T-helper 1 cell treated with Interleukin-12 subunit alpha and Interleukin-12 subunit beta and Interleukin-4 antibody, amounts not matched to agents 30 ng/mL and 1 ng/mL, for 36 hours (primary cell): Measurements from ENCODE around the gene OR2K2. TPM values are rescaled to one million over a fixed set of nuclear protein-coding genes. Genes with fewer than 3 reads are reported as not detected.
"Not testable (repeated sequence)": the region's sequence is repeated elsewhere in the genome, so short reads cannot be mapped to it uniquely, and the experiment has no call there.

Experiments used
- intact Hi-C: fragments of 100-400 bp; cut with micrococcal nuclease; formaldehyde crosslinking; loops from one replicate; pipeline ENCODE4 v1.15.1; 2024
- total RNA-seq: library from RNA; stranded (reverse); gene quantifications from 2 replicates; pipeline ENCODE4 v1.2.3, GENCODE V29; 2022

OR2K2 gene, protein sequence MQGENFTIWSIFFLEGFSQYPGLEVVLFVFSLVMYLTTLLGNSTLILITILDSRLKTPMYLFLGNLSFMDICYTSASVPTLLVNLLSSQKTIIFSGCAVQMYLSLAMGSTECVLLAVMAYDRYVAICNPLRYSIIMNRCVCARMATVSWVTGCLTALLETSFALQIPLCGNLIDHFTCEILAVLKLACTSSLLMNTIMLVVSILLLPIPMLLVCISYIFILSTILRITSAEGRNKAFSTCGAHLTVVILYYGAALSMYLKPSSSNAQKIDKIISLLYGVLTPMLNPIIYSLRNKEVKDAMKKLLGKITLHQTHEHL
- total RNA-seq, result not detected in 2 replicates

DNA sequence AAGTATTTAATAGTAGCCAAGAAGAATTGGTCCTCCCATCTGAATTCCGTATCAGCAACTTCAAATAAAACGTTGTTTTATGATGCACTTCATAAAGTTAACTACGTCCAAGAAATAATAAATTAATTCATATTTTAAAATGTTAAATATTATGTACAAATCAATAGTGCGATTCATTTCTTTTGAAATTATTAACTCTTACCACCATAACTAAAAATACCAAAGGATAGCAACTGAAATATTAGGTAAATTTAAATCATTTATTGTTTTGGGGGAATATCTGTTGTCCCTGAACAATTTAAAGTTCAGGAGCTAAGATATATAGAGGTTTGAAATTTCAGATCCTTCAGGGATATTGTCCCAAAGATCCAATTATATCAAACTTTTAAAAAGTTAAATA lies at the start of gene OR2K2:
TSS of gene OR2K2 (minus strand) at position 101 of the 400 bp plus-strand sequence. CDS start 1,791 bp downstream, outside the sequence.
- intact Hi-C loops, result no loop called here

DNA sequence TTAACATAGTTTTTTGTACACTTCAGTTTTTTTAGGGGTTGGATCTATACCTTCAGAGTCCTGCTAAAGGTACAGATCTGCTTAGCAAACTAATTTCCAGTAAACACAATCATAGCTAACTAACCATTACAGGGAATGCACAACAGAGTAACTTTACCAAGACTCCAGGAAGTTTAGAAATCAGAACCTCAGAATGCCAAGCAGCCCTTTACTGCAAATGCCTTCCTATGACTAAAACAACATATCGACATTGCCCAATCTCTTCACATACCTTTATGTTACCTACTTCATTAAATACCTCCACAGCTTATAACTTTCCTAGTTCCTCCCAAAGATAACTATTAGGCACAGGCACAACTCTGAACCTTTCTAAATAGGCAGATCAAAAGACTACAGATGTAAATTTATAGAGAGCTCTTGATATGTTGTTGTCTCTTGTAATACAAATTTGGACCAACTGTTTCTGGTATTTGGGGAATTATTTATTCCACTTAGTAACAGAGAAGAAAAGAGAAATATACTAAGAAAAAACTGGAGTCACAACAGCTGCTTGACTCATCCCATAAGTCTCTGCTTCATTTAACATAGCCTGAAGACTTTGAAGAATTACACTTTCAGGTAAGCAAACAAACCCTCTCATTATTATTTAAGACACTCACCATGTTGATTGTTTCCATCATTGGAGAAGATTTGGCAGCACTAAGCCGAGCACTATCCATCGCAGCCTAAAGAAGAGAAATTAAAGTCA lies 46.0 kb upstream of the OR2K2 start:
- intact Hi-C loops, result no loop called here

DNA sequence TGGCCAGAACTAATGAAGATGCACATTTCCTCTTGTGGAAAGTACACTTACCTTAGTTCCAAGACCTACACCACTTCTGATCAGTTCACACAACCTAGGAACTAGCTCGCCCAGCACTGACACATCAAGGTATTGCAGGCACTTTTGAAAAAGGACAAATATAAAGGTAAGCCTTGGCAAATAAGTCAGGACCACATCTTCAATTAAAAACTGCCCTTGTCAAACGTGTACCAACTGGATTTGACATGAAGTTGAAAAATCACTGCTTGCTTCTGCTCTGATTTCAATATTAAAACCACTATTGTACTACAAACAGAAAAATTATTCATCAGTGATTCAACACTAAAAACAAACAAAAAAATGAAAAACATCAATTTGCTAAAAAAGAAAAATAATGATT lies 45.0 kb upstream of the OR2K2 start:
- intact Hi-C loops, result no loop called here

DNA sequence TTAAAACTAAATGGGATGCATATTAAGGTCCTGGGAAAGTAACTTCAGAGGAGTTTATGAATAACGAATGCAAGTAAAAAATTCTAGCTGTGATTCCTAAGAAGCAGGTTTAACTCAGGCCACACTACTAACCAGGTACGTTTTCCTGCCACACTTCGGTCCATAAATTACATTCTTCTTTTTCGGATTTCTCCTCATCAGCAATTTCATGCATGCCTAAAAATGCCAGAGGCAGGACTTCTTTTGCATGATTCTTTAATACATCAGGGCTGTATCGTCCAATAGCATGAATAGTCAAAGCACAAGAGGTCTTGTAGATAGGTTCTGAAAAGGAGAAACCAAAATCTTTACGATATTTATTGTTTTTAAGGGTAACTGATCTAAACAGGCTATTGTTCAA lies 42.3 kb upstream of the OR2K2 start:
- intact Hi-C loops, result no loop called here

DNA sequence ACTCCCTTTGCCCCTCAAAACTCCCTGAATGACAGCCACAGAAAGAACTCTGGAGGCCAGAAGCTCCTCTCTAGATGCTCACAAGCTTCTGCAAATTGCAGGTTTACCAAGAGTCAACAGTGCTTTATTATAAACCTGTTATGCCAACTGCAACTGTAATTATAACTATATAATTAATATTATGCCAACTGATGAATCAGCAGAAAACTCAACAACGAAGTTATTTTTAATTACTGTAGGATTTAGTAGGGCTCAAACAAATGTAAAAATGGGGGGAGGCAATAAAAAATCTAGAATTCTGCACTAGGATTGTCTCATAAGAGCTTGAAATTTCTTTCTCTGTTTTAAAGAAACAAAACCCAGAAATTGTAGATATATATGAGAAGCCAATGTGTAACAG lies 37.0 kb upstream of the OR2K2 start:
- intact Hi-C loops, result no loop called here

DNA sequence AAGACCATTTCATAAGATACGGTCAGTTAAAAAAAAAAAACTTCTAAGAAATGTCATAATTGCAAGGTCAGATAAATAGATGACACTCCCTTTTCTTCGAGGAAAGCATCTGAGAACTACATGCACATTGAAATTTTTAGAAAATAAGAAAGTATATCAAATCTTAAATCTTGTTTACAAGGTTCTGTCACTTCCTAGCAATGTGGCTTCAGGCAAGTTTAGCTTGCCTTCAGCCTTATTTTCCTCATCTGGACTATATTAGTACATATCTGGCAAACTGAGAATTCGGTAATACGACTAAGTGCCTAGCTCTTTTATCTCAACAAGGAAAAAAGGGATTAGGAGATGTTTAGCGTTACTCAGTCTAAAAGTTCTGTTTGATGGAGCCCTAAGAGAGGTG lies 32.5 kb upstream of the OR2K2 start:
- intact Hi-C loops, result no loop called here

DNA sequence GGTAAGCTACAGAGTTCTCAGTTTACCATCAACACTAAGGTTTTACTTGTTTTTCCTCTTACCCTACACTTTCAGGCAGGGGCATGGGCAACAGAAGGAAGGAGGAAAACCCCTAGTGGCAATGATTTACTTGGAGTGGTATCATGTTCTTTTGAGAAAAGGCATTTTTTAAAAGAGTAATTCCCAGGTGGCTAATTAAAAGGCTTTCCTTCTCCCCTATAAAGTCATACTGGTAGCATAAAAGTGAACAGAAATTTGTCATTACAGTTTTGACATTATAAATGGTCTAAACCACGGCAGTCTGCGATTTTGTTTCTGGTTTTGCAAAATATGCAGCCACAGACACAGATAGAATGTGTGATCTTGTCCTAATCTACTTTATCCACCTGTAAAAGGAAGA lies 30.9 kb upstream of the OR2K2 start:
- intact Hi-C loops, result no loop called here

DNA sequence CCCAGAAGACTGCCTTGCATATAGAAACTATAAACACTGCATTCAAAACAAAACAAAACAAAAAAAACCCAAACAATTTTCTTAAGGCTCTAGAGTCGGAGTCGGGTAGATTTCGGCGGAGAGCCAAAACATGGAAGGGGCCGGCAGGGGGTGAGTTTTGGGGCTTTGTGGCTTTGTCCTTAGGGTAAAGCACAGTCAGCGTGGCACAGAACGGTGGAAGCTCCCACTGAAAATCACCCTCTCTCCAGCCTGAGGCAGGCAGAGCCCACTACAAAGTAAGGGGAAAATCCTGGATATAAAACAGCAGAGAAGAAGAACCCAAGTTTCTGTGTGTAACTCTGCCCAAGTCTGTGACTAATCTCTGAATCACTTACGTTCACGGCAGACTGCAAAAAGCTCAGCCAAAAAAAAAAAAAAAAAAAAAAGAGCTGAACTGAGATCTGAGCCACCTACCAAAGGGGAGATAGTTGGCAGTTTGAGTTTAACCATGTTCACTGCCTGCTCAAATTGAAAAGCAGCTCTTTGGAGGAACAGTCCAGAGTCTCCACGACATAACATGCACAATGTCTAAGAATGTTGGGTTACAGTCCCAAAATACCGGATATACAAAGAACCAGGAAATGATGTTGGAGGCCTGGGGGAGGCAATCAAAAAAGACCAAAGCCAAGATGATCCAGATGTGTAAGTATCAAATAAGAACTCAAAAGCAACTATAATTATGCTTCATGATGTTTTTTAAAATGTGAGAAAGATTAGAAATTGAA lies 26.6 kb upstream of the OR2K2 start:
- intact Hi-C loops, result no loop called here

DNA sequence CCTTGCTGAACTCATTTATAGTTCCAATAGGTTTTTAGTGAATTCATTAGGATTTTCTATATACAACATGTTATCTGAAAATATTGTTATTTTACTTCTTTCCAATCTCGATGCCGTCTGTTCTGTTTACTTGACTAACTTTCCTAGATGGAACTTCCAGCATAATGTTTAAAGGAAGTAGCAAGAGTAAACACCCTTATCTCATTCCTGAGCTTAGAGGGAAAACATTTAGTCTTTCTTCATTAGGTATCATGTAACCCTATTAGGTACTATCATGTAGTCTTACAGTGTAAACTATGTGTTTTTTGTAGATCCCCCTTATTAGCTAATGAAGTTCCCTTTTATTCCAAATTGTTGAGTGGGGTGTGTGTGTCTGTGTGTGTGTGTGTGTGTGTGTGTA lies 22.5 kb upstream of the OR2K2 start:
- intact Hi-C loops, result no loop called here

DNA sequence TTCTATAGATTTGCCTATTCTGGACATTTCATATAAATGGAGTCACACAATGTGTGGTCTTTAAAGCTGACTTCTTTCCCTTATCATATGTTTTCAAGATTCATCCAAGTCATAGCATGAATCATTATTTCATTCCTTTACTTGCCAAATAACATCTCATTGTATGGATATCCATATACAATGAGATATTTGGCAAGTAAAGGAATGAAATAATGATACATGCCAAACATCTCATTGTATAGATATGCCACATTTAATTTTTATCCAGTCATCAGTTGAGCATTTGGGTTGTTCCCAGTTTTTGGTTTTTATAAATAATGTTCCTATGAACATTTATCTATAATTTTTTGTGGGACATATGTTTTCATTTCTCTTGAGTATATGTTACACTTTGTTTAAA lies 20.5 kb upstream of the OR2K2 start:
- intact Hi-C loops, result no loop called here

DNA sequence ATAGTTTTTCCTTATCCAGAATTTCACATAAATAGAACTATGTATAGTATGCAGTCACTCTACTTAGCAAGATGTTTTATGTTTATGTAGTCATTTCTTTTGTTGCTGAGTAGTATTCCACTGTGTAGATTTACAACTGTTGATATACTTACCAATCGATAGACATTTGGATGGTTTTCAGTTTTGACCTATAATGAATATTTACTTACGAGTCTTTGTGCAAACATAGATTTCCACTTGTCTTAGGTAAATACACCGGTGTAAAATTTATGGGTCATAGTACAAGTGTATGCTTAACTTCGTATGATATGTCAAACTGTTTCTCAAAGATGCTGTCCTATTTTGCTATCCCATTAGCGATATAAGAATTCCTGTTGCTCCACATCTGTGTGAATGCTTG lies 19.7 kb upstream of the OR2K2 start:
- intact Hi-C loops, result no loop called here

DNA sequence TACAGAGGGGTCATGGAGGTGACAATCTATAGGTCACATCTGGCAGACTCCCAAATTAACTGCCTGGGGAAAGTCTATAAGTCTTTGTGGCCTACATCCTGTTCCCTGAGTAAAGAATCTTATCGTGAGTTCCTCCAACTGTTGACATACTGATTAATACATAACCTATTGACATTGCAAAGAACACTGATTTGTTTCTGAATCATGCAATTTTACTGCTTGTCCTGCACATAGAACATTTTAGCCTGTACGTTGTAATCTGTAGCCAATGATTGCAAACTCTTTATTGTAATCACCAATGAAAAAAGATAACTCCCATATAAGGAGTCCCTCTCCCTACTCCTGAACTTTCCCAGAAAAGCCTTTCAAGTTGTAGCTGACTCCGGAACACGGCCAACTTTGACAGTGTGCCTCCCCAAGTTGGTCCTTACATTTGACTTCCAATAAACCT lies 18.8 kb upstream of the OR2K2 start:
- intact Hi-C loops, result no loop called here

DNA sequence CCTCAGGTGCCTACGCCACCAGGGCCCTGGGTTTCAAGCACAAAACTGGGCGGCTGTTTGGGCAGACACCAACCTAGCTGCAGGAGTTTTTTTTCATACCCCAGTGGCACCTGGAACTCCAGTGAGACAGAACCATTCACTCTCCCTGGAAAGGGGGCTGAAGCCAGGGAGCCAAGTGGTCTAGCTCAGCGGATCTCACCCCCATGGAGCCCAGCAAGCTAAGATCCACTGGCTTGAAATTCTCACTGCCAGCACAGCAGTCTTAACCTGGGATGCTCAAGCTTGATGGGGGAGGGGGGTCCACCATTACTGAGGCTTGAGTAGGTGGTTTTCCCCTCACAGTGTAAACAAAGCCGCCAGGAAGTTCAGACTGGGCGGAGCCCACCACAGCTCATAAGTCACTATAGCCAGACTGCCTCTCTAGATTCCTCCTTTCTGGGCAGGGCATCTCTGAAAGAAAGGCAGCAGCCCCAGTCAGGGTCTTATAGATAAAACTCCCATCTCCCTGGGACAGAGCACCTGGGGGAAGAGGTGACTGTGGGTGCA lies 4.4 kb upstream of the OR2K2 start:
- intact Hi-C loops, result not testable (repeated sequence)

DNA sequence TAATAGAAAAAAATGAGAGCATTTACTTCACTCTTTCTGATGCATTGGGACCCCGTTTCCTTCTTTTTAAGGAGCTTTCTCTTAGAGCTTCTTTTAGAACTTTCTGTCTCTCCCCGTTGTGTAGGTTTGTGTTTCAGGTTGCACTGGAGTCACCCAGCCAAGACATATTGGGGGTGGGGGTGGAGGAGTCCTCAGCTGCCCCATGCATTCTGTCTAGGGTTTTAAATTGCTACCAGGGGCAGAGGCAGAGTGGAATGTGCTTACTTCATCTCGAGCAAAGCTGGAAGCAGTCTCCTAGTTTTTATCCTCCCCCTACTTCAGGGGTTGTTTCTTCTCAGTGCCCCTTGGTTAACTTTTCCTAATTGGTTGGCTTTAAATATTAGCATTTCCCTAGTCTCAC lies 9.4 kb downstream of the OR2K2 start:
- intact Hi-C loops, result no loop called here

DNA sequence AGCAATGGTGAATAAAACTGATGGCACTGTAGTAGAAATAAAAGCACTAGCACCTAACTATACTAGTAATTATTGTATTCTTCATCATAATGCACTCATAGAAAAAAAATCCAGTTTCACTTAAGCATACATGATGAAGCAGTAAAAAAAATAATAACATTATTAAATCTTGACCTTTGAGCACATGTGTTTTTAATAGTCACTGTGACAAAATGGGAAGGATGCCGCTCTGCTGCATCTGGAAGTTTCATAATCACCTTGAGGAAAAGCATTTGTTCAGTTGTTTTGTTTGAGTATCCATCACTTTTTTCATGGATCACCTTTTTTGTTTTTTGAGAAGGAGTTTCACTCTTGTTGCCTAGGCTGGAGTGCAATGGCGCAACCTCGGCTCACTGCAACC lies 13.2 kb downstream of the OR2K2 start:
- intact Hi-C loops, result no loop called here

DNA sequence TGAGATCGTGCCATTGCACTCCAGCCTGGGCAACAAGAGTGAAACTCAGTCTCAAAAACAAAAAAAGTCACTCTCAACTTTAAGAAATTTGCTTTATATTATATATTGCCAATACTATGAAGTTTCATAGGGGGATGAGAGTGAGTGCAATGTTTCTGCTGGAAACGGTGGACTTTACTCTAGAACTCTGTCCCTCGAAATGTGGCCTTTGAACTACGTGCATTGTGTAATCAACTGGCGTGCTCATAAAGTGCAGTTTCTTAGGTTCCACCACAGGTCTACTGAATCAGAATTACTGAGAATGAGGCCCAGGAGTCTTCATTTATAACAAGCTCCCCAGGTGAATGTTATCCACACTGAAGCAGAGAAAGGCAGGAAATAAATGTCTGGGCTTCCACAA lies 24.1 kb downstream of the OR2K2 start:
- intact Hi-C loops, result no loop called here

DNA sequence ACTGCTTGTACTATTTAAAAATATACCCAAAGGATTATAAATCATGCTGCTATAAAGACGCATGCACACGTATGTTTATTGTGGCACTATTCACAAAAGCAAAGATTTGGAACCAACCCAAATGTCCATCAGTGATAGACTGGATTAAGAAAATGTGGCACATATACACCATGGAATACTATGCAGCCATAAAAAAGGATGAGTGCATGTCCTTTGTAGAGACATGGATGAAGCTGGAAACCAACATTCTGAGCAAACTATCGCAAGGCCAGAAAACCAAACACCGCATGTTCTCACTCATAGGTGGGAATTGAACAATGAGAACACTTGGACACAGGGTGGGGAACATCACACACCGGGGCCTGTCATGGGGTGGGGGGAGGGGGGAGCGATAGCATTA lies 26.0 kb downstream of the OR2K2 start:
- intact Hi-C loops, result not testable (repeated sequence)

DNA sequence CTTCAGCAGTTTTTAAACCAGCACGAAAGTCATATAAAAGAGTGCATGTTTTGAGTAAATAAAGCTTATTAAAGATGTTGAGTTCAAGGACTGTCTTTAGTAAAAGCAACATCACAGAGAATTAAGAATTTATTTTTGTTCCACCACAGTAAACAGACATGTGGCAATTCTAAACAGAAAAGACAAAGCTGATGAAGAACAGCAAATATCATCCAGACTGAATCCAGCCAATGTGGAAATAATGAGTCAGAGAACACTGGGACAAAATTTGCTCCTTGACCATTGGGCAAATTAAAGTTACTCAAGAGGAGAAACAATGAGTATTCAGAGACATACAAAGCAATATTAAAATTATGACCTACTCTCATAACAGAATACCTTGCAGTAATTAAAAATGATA lies 28.8 kb downstream of the OR2K2 start:
- intact Hi-C loops, result no loop called here

DNA sequence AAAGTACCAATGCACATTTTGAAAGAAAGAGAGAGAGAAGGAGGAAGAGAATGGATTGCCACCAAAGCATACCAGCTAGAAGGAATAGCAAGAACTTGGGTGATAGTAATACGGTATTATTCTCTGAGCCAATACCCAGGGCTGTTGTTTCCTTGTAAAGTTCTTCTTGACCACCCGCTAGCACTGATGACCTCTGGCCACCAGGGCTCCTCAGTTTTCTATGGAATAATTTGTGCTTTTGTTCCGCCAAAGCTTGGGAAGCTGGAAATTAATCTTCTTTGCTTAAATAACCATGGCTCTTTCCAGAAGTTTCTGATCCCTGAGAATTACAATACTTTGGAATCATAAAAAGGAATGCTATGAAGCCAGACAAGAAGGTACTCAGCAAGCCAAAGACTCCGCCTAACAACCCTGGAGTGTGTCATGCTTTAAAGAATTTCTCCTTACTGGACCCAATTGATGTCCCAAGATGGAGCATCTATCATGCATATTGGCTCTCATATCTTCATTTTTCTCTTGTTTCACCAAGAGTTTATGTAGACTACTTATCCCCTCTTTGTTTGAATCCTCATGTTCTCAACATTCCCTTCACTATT lies 29.8 kb downstream of the OR2K2 start:
- intact Hi-C loops, result no loop called here

DNA sequence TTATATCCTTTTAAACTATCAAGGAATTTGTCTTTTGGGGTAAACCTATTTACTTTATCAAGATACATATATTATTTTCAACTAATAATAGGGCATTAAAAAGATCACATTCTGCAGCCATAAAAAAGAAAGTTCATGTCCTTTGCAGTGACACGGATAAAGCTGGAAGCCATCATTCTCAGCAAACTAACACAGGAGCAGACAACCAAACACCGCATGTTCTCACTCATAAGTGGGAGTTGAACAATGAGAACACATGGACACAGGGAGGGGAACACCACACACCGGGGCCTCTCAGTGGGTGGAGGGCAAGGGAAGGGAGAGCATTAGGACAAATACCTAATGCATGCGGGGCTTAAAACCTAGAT lies 30.4 kb downstream of the OR2K2 start:
- intact Hi-C loops, result loop anchor here (1.0 to 2.0 kb wide), 2 partner anchors 847 to 1117 kb away; no protein-coding TSS in a partner anchor
